Activated CD8-positive, alpha-beta T cell treated with anti-CD3 and anti-CD28 coated beads for 36 hours (primary cell): Measurements from ENCODE around the gene MFN2. TPM values are rescaled to one million over a fixed set of nuclear protein-coding genes. Genes with fewer than 3 reads are reported as not detected.

Experiments used
- ATAC-seq: fragments of 200-7000 bp; cut with Tn5 transposase; one replicate; pipeline ENCODE4 v1.10.0; 2021; ENCODE audit warnings: mild to moderate bottlenecking, moderate library complexity
- CTCF ChIA-PET: fragments of 350-600 bp; sonication (Branson Sonifier 250); formaldehyde crosslinking; loops from one replicate; lab custom pipeline; 2021; ENCODE audit warnings: antibody characterized with exemption; lab: Charles Lee
- POLR2A ChIA-PET: fragments of 350-600 bp; sonication (Branson Sonifier 250); formaldehyde crosslinking; loops from one replicate; lab custom pipeline; 2021; ENCODE audit warnings: antibody characterized with exemption; lab: Charles Lee
- DNase-seq: peaks from one replicate; pipeline ENCODE4 v3.0.0-alpha.2; 2020
- H3K27ac Mint-ChIP-seq: one replicate; pipeline ENCODE4 v1.8.0; 2021; ENCODE audit warnings: mild to moderate bottlenecking, mixed read lengths
- H3K27me3 Mint-ChIP-seq: one replicate; pipeline ENCODE4 v1.8.0; 2021; ENCODE audit warnings: mixed read lengths
- H3K36me3 Mint-ChIP-seq: one replicate; pipeline ENCODE4 v1.8.0; 2021; ENCODE audit warnings: low read depth, mixed read lengths
- H3K4me1 Mint-ChIP-seq: one replicate; pipeline ENCODE4 v1.8.0; 2021; ENCODE audit warnings: low read depth, mixed read lengths
- H3K4me3 Mint-ChIP-seq: one replicate; pipeline ENCODE4 v1.8.0; 2021; ENCODE audit warnings: mild to moderate bottlenecking, moderate library complexity, mixed read lengths
- H3K9me3 Mint-ChIP-seq: one replicate; pipeline ENCODE4 v1.8.0; 2021; ENCODE audit warnings: mixed read lengths
- CTCF ChIP-seq: fragments of 200-600 bp; IDR thresholded peaks from one replicate; pipeline ENCODE4 v1.8.0; 2022; ENCODE audit warnings: antibody characterized with exemption, mild to moderate bottlenecking
- intact Hi-C: fragments of 100-400 bp; cut with micrococcal nuclease; formaldehyde crosslinking; loops from one replicate; pipeline ENCODE4 v1.10.0; 2022
- total RNA-seq, 2 experiments: library from RNA; stranded (reverse); gene quantifications; one replicate each; pipeline ENCODE4 v1.2.3, GENCODE V29; 2021

The MFN2 gene
- total RNA-seq, 2 experiments from 2014 or later: 51.0 to 51.1 TPM

GRCh38 chr1:11948822-11949458 is 31.3 kb upstream of the MFN2 start:
- H3K4me1 Mint-ChIP-seq: no peaks in the 10 kb centered on the region
- ChIA-PET POLR2A (interaction anchor here (2.0 kb wide), 1 partner anchor 40 kb away, joined by 12 read pairs; no protein-coding TSS in a partner anchor), CTCF (interaction anchor here (0.6 kb wide), 1 partner anchor 100 kb away, joined by 3 read pairs; no protein-coding TSS in a partner anchor)
- H3K27me3 Mint-ChIP-seq: no peaks in the 10 kb centered on the region
- H3K27ac Mint-ChIP-seq: no peak overlapping the region
- peaks cover 17% of the 10 kb centered on the region for H3K36me3 Mint-ChIP-seq
- intact Hi-C loops: no loop called here
- H3K4me3 Mint-ChIP-seq: no peak overlapping the region
- ATAC-seq (no peak), DNase-seq (peak; percentile 35)
- H3K9me3 Mint-ChIP-seq: no peaks in the 10 kb centered on the region
- no peak for TF ChIP-seq CTCF

- Mint-ChIP-seq H3K4me3 (no peak overlapping the region), H3K36me3 (peaks cover 10% of the 10 kb centered on the region), H3K9me3 (no peaks in the 10 kb centered on the region), H3K27me3 (no peaks in the 10 kb centered on the region), H3K27ac (no peak overlapping the region), H3K4me1 (no peaks in the 10 kb centered on the region)
- no peak for ATAC-seq
- ChIA-PET CTCF (no interaction called here), POLR2A (interaction anchor here (1.0 kb wide), 1 partner anchor 42 kb away, joined by 5 read pairs; no protein-coding TSS in a partner anchor)
- intact Hi-C loops: no loop called here
- DNase-seq: no peak
- no peak for TF ChIP-seq CTCF
Observed at GRCh38 chr1:11951901-11952300, 28.3 kb upstream of the MFN2 start.

- intact Hi-C loops: no loop called here
Observed at GRCh38 chr1:11952455-11953109, 27.7 kb upstream of the MFN2 start.

GRCh38 chr1:11955221-11955620 is 25.0 kb upstream of the MFN2 start:
- H3K4me1 Mint-ChIP-seq: no peaks in the 10 kb centered on the region
- H3K27ac Mint-ChIP-seq: no peak overlapping the region

More at GRCh38 chr1:11952455-11953109, 27.7 kb upstream of the MFN2 start:
- Mint-ChIP-seq H3K4me3 (no peak overlapping the region), H3K9me3 (no peaks in the 10 kb centered on the region), H3K27ac (no peak overlapping the region), H3K27me3 (no peaks in the 10 kb centered on the region), H3K36me3 (peaks cover 11% of the 10 kb centered on the region), H3K4me1 (no peaks in the 10 kb centered on the region)
- POLR2A ChIA-PET: interaction anchor here (0.7 to 1.0 kb wide), 3 partner anchors 30 to 44 kb away, joined by 3 to 5 read pairs (median 3); no protein-coding TSS in a partner anchor
- ATAC-seq: no peak
- TF ChIP-seq CTCF: no peak
- CTCF ChIA-PET: interaction anchor here (0.6 kb wide), 1 partner anchor 12 kb away, joined by 3 read pairs; no protein-coding TSS in a partner anchor
- no peak for DNase-seq

More at GRCh38 chr1:11955221-11955620, 25.0 kb upstream of the MFN2 start:
- peaks cover 8% of the 10 kb centered on the region for H3K36me3 Mint-ChIP-seq
- intact Hi-C loops: no loop called here
- H3K27me3 Mint-ChIP-seq: no peaks in the 10 kb centered on the region
- no peak overlapping the region for H3K4me3 Mint-ChIP-seq
- no peak for TF ChIP-seq CTCF
- no peak for DNase-seq
- H3K9me3 Mint-ChIP-seq: no peaks in the 10 kb centered on the region
- ChIA-PET POLR2A (interaction anchor here (0.7 kb wide), 1 partner anchor 18 kb away, joined by 4 read pairs; no protein-coding TSS in a partner anchor), CTCF (no interaction called here)
- no peak for ATAC-seq
